ENCODE results near the gene NFX1.
"Not testable (repeated sequence)": the region's sequence is repeated elsewhere in the genome, so short reads cannot be mapped to it uniquely, and the experiment has no call there.

The NFX1 gene

GRCh38 chr9:33385979-33386640 is 95.8 kb downstream of the NFX1 start:
- H3K27me3 ChIP-seq (ENCODE audit: insufficient read depth, low read depth, severe bottlenecking); H3K4me3 ChIP-seq (ENCODE audit: low read depth, low read length); H3K9me3 ChIP-seq (ENCODE audit: severe bottlenecking); DNase-seq; H3K36me3 ChIP-seq; H3K27ac ChIP-seq: not testable (repeated sequence)

DNA sequence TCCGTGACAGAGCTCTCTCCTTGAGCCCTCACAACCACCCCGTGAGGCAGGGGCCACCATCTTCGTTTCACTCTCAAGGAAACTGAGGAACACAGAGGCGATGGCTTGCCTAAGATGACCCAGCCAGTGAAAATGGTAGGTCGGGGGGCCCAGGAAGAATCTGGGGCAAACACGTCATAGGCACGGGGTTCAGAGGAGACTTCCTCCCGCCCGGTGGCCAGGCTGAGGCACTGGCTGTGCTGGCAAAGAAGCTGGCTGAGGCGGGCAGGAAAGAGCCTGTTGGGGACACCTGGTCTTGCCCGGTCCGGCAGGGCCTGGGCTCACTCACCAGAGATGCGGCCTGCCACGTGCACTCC is 96.3 kb downstream of the NFX1 start:
- H3K36me3 ChIP-seq; H3K27ac ChIP-seq; H3K27me3 ChIP-seq (ENCODE audit: insufficient read depth, low read depth, severe bottlenecking); H3K4me3 ChIP-seq (ENCODE audit: low read depth, low read length); DNase-seq; H3K9me3 ChIP-seq (ENCODE audit: severe bottlenecking): not testable (repeated sequence)

- not testable (repeated sequence) for H3K27me3 ChIP-seq (ENCODE audit: insufficient read depth, low read depth, severe bottlenecking); DNase-seq; H3K4me3 ChIP-seq (ENCODE audit: low read depth, low read length); H3K27ac ChIP-seq; H3K36me3 ChIP-seq; H3K9me3 ChIP-seq (ENCODE audit: severe bottlenecking)
These were observed 96.7 kb downstream of the NFX1 start for GRCh38 chr9:33386998-33387397.

GRCh38 chr9:33388110-33388994 is 98.0 kb downstream of the NFX1 start:
- DNase-seq: peak; percentile 48
- Histone ChIP-seq H3K4me3 (ENCODE audit: low read depth, low read length) (no peak overlapping the region), H3K27ac (no peak overlapping the region; the same call in 1 of the 2 replicates), H3K27me3 (ENCODE audit: insufficient read depth, low read depth, severe bottlenecking) (no peaks in the 10 kb centered on the region), H3K9me3 (ENCODE audit: severe bottlenecking) (no peaks in the 10 kb centered on the region), H3K36me3 (no peaks in the 10 kb centered on the region)
- TF ChIP-seq, protein P1, sequence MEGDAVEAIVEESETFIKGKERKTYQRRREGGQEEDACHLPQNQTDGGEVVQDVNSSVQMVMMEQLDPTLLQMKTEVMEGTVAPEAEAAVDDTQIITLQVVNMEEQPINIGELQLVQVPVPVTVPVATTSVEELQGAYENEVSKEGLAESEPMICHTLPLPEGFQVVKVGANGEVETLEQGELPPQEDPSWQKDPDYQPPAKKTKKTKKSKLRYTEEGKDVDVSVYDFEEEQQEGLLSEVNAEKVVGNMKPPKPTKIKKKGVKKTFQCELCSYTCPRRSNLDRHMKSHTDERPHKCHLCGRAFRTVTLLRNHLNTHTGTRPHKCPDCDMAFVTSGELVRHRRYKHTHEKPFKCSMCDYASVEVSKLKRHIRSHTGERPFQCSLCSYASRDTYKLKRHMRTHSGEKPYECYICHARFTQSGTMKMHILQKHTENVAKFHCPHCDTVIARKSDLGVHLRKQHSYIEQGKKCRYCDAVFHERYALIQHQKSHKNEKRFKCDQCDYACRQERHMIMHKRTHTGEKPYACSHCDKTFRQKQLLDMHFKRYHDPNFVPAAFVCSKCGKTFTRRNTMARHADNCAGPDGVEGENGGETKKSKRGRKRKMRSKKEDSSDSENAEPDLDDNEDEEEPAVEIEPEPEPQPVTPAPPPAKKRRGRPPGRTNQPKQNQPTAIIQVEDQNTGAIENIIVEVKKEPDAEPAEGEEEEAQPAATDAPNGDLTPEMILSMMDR (IDR thresholded peaks at IDR 0.05; ENCODE audit: low read depth, low read length): no peak

GRCh38 chr9:33391111-33391771 is 100.9 kb downstream of the NFX1 start:
- peak overlapping the region; percentile 53 for H3K27ac ChIP-seq
- DNase-seq: peak; percentile 59
- H3K4me3 ChIP-seq (ENCODE audit: low read depth, low read length); H3K36me3 ChIP-seq; H3K27me3 ChIP-seq (ENCODE audit: insufficient read depth, low read depth, severe bottlenecking); H3K9me3 ChIP-seq (ENCODE audit: severe bottlenecking): not testable (repeated sequence)

DNA sequence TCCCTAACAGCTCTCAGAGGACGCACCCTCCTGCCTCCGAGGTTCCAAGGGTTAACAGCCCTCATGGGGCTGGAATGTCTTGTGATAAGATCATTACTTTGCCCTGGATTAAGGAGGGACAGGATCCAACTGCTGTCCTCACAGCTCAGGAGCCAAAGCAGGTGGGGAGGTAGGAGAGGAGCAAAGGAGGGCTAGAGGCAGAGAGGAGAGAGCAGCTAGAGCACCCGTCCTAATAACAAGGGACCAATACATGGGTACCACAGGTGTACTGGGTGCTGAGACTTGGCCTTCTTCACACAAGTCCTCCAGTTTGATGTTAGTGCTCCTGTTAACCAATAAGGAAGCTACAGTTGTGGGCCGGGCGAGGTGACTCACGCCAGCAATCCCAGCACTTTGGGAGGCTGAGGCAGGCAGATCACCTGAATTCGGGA is 102.3 kb downstream of the NFX1 start:
- H3K36me3 ChIP-seq, H3K27ac ChIP-seq: not testable (repeated sequence)
- DNase-seq: peak; percentile 57

DNA sequence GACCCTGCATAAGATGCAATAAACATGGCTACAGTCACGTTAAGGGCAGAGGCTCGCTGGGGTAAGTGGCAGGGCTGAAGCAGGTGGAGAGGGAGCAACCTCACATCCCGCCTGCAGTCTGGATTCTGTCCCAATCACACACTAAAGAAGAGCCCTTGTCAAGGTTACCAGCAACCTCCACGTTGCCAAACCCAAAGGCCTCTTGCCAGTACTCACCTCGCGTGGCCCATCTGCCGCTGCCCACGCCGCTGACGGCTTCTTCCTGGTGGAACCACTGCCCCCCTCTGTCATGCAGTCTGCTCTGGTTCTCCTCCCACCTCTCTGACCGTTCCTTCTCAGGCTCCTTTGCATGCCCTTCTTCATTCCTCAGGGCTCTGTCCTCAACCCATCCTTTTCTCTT is 103.3 kb downstream of the NFX1 start:
- TF ChIP-seq, protein P1 (IDR thresholded peaks at IDR 0.05; ENCODE audit: low read depth, low read length): no peak
- Histone ChIP-seq H3K36me3 (no peaks in the 10 kb centered on the region), H3K9me3 (ENCODE audit: severe bottlenecking) (no peaks in the 10 kb centered on the region), H3K27ac (no peak overlapping the region), H3K4me3 (ENCODE audit: low read depth, low read length) (no peak overlapping the region), H3K27me3 (ENCODE audit: insufficient read depth, low read depth, severe bottlenecking) (no peaks in the 10 kb centered on the region)
- DNase-seq: no peak

More for the DNA sequence above, 102.3 kb downstream of the NFX1 start:
- H3K9me3 ChIP-seq (ENCODE audit: severe bottlenecking); H3K4me3 ChIP-seq (ENCODE audit: low read depth, low read length); H3K27me3 ChIP-seq (ENCODE audit: insufficient read depth, low read depth, severe bottlenecking): not testable (repeated sequence)

GRCh38 chr9:33393986-33394385 is 103.7 kb downstream of the NFX1 start:
- H3K4me3 ChIP-seq (ENCODE audit: low read depth, low read length); H3K36me3 ChIP-seq; H3K9me3 ChIP-seq (ENCODE audit: severe bottlenecking); DNase-seq; H3K27me3 ChIP-seq (ENCODE audit: insufficient read depth, low read depth, severe bottlenecking); H3K27ac ChIP-seq: not testable (repeated sequence)

- not testable (repeated sequence) for H3K36me3 ChIP-seq; H3K27ac ChIP-seq; H3K27me3 ChIP-seq (ENCODE audit: insufficient read depth, low read depth, severe bottlenecking); DNase-seq; H3K4me3 ChIP-seq (ENCODE audit: low read depth, low read length); H3K9me3 ChIP-seq (ENCODE audit: severe bottlenecking)
These were observed 105.0 kb downstream of the NFX1 start for GRCh38 chr9:33395159-33395879.

DNA sequence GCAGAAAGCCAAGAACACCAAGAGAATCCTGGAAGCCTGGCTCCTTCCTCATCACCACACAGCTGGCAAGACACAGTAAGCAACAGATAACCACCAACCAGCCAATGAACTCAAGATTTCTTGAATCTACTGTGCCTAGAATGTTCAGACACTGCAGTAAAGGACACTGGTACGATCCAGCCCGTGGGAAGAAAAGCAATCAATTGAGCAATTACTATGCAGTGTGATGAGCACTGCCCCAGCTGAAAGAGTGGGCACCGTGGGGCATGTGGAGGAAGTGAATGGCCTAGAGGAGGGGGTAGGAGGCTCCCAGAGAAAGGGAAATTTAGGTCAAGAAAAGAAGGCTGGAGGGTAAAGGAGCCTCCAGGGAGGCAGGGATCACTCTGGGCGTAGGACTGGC is 107.5 kb downstream of the NFX1 start:
- H3K4me3 ChIP-seq (ENCODE audit: low read depth, low read length); H3K9me3 ChIP-seq (ENCODE audit: severe bottlenecking); H3K36me3 ChIP-seq; H3K27ac ChIP-seq; H3K27me3 ChIP-seq (ENCODE audit: insufficient read depth, low read depth, severe bottlenecking); DNase-seq: not testable (repeated sequence)

DNA sequence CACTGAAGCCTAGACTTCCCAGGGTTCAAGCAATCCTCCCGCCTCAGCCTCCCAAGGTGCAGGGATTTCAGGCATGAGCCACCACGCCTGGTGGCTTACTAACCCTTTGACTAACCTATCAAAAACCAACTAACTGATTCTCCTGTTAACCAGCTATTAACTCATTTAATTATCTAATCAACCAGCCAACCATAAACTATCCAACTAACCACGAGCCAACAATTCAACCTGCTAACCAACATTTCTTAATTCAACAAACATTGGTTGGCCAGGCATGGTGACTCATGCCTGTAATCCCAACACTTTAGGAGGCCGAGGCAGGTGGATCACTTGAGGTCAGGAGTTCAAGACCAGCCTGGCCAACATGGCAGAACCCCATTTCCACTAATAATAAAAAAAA is 108.7 kb downstream of the NFX1 start:
- not testable (repeated sequence) for H3K4me3 ChIP-seq (ENCODE audit: low read depth, low read length); H3K27ac ChIP-seq; H3K9me3 ChIP-seq (ENCODE audit: severe bottlenecking); DNase-seq; H3K36me3 ChIP-seq; H3K27me3 ChIP-seq (ENCODE audit: insufficient read depth, low read depth, severe bottlenecking)

- H3K4me3 ChIP-seq (ENCODE audit: low read depth, low read length); H3K36me3 ChIP-seq; H3K9me3 ChIP-seq (ENCODE audit: severe bottlenecking); H3K27me3 ChIP-seq (ENCODE audit: insufficient read depth, low read depth, severe bottlenecking); H3K27ac ChIP-seq; DNase-seq: not testable (repeated sequence)
These were observed 111.5 kb downstream of the NFX1 start for GRCh38 chr9:33401809-33402208.

All from WERI-Rb-1 (cell line).